Jurkat, Clone E6-1 (cell line): Measurements from ENCODE around the gene DNAJC11.

ENCODE experiments used
- DNase-seq: peaks from one replicate; pipeline ENCODE4 v3.0.0-alpha.2; 2011; ENCODE audit warnings: low read depth, low spot score
- H3K4me3 ChIP-seq: 2 replicates; pipeline ENCODE4 v1.5.1; 2011; ENCODE audit warnings: mild to moderate bottlenecking, low read length, control low read depth, moderate library complexity

DNAJC11 gene

GRCh38 chr1:6591644-6592043 is 110.0 kb downstream of the DNAJC11 start:
- no peak overlapping the region for H3K4me3 ChIP-seq
- no peak for DNase-seq

GRCh38 chr1:6591222-6591621 is 110.4 kb downstream of the DNAJC11 start:
- no peak overlapping the region for H3K4me3 ChIP-seq
- no peak for DNase-seq

GRCh38 chr1:6590046-6590445 is 111.6 kb downstream of the DNAJC11 start:
- DNase-seq = no peak
- H3K4me3 ChIP-seq = no peak overlapping the region

GRCh38 chr1:6588893-6589520 is 112.6 kb downstream of the DNAJC11 start:
- no peak for DNase-seq
- no peak overlapping the region for H3K4me3 ChIP-seq

GRCh38 chr1:6588128-6588892 is 113.3 kb downstream of the DNAJC11 start:
- no peak overlapping the region for H3K4me3 ChIP-seq
- no peak for DNase-seq

- DNase-seq = no peak
- no peak overlapping the region for H3K4me3 ChIP-seq
These were observed 114.2 kb downstream of the DNAJC11 start for GRCh38 chr1:6587261-6588005.

- DNase-seq = no peak
- no peak overlapping the region for H3K4me3 ChIP-seq
These were observed 115.2 kb downstream of the DNAJC11 start for GRCh38 chr1:6586404-6586816.

GRCh38 chr1:6585841-6586240 is 115.8 kb downstream of the DNAJC11 start:
- DNase-seq = no peak
- H3K4me3 ChIP-seq = no peak overlapping the region

GRCh38 chr1:6585081-6585722 is 116.4 kb downstream of the DNAJC11 start:
- DNase-seq = no peak
- no peak overlapping the region for H3K4me3 ChIP-seq
